Retinal pigment epithelial cell (primary cell): ENCODE measurements around the gene MOSMO.
"Not testable (repeated sequence)": the region's sequence is repeated elsewhere in the genome, so short reads cannot be mapped to it uniquely, and the experiment has no call there.

Source experiments
- DNase-seq: peaks from one replicate; pipeline ENCODE4 v3.0.0-alpha.2; 2010; ENCODE audit warnings: low read depth
- H3K4me3 ChIP-seq: 2 replicates; pipeline ENCODE4 v1.5.1; 2011; ENCODE audit warnings: mild to moderate bottlenecking, low read length, control low read depth, moderate library complexity
- TF ChIP-seq, protein P1 (sequence below): conservative IDR thresholded peaks from 2 replicates; pipeline ENCODE4 v1.5.1; 2011; ENCODE audit warnings: low read depth, low read length, control low read depth, inconsistent platforms

MOSMO gene

DNA sequence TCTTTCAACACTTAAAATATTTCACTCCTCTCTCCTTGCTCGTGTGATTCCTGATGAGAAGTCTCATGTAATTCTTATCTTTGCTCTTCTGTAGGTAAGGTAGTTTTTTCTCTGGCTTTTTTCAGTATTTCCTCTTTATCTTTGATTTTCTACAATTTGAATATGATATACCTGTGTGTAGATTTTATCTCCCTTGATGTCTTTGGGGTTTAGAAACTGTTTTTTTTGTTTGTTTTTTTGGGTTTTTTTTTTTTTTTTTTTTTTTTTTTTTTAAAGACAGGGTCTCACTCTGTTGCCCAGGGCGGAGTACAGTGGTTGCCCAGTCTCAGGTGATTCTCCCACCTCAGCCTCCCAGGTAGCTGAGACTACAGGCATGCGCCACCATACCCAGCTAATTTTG lies 26.6 kb downstream of the MOSMO start:
- TF ChIP-seq, protein P1, sequence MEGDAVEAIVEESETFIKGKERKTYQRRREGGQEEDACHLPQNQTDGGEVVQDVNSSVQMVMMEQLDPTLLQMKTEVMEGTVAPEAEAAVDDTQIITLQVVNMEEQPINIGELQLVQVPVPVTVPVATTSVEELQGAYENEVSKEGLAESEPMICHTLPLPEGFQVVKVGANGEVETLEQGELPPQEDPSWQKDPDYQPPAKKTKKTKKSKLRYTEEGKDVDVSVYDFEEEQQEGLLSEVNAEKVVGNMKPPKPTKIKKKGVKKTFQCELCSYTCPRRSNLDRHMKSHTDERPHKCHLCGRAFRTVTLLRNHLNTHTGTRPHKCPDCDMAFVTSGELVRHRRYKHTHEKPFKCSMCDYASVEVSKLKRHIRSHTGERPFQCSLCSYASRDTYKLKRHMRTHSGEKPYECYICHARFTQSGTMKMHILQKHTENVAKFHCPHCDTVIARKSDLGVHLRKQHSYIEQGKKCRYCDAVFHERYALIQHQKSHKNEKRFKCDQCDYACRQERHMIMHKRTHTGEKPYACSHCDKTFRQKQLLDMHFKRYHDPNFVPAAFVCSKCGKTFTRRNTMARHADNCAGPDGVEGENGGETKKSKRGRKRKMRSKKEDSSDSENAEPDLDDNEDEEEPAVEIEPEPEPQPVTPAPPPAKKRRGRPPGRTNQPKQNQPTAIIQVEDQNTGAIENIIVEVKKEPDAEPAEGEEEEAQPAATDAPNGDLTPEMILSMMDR = no peak
- no peak for DNase-seq
- no peak overlapping the region for H3K4me3 ChIP-seq

DNA sequence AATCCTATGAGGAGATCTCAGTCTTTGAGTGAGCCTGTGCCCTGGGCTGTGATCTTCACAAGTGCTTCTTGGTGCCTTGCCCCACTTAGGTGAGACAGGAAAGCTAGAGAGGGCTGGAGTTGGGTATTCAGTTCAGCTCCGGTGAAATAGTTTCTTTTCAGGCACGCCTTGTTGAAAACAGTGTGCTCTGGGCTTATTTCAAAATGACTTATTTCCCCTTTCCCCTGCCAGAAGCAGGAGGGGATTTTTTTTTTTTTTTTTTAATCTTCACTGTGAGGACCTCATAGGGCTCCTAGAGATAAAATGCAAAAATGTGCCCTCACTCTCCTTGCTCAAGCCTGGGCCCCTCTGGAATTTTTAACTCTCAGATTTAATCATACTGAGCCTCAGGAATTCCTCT lies 27.2 kb downstream of the MOSMO start:
- DNase-seq = no peak
- no peak overlapping the region for H3K4me3 ChIP-seq
- TF ChIP-seq, protein P1 = no peak

DNA sequence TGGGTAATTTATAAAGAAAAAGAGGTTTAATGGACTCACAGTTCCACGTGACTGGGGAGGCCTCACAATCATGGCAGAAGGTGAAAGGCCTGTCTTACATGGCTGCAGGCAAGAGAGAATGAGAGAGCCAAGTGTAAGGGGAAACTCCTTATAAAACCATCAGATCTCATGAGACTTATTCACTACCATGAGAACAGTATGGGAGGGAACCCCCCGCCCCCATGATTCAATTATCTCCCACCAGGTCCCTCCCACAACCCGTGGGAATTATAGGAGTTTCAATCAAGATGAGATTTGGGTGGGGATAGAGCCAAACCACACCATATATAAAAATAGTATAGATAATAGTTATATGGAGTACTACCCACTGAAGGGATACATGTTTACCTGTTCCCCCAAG lies 36.0 kb downstream of the MOSMO start:
- not testable (repeated sequence) for H3K4me3 ChIP-seq, DNase-seq

DNA sequence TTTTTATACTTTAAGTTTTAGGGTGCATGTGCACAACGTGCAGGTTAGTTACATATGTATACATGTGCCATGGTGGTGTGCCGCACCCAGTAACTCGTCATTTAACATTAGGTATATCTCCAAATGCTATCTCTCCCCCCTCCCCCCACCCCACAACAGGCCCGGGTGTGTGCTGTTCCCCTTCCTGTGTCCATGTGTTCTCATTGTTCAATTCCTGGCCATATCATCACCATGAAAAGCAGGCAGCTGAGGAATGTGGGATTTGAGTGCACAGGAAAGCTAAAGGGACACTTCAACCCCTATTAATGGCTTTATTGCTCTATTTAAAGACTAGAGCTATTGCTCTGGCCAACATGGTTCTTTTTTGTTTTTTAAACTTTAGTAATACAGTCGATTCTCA lies 38.0 kb downstream of the MOSMO start:
- DNase-seq, H3K4me3 ChIP-seq: not testable (repeated sequence)

DNA sequence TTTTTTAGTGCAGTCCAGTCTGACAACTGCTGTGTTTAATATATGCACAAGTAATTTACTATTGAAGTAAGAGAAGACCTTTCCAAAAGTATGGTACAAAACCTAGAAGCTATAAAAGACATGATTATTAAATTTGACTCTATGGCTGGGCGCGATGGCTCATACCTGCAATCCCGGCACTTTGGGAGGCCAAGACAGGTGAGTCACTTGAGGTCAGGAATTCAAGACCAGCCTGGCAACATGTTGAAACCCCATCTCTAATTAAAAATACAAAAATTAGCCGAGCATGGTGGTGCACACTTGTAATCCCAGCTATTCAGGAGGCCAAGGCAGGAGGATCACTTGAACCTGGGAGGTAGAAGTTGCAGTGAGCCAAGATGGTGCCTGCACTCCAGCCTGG lies 43.1 kb downstream of the MOSMO start:
- TF ChIP-seq, protein P1 = no peak
- DNase-seq = no peak
- no peak overlapping the region for H3K4me3 ChIP-seq

GRCh38 chr16:22052980-22053379 lies 45.1 kb downstream of the MOSMO start:
- DNase-seq = no peak
- no peak overlapping the region for H3K4me3 ChIP-seq
- TF ChIP-seq, protein P1 = no peak

DNA sequence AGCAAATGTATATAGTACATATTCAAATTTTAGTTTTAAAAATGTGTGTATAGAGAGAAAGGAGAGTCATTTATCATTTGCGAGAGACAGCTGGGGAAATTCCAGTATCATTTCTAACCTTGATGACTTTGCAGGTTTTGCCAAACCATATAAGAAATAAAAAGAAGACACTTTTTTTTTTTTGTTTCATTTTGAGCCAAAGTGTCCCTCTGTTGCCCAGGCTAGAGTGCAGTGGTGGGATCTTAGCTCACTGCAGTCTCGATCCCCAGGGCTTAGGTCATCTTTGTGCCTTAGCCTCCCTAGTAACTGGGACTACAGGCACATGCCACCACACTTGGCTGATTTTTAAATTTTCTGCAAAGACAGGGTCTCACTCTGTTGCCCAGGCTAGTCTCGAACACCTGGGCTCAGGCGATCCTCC lies 46.0 kb downstream of the MOSMO start:
- DNase-seq = no peak
- TF ChIP-seq, protein P1 = no peak
- H3K4me3 ChIP-seq = no peak overlapping the region

GRCh38 chr16:22054847-22055590 lies 47.1 kb downstream of the MOSMO start:
- H3K4me3 ChIP-seq = no peak overlapping the region
- DNase-seq = no peak
- TF ChIP-seq, protein P1 = no peak
